ENCODE measurements around the gene ADAMTS8. TPM values are rescaled to one million over a fixed set of nuclear protein-coding genes. Genes with fewer than 3 reads are reported as not detected.

The ADAMTS8 gene
- total RNA-seq, 1 experiment from 2014 or later, result not detected

GRCh38 chr11:130415731-130416529, 12.5 kb downstream of the ADAMTS8 start:
- intact Hi-C loops (cut with micrococcal nuclease; ENCODE audit: unreplicated experiment), result loop anchor here (5.0 kb wide), 1 partner anchor 204 kb away; no protein-coding TSS in a partner anchor
- Mint-ChIP-seq H3K27ac (ENCODE audit: unreplicated experiment) (no peak overlapping the region), H3K27me3 (ENCODE audit: unreplicated experiment) (peaks cover 50% of the 10 kb centered on the region), H3K9me3 (ENCODE audit: low read depth, unreplicated experiment) (no peaks in the 10 kb centered on the region), H3K4me3 (ENCODE audit: low read depth, unreplicated experiment) (no peak overlapping the region), H3K36me3 (ENCODE audit: insufficient read depth, unreplicated experiment) (no peaks in the 10 kb centered on the region), H3K4me1 (ENCODE audit: low read depth, unreplicated experiment) (no peaks in the 10 kb centered on the region)
- no TSS peak for BruUV-seq (replicated peaks)
- CTCF ChIA-PET, result interaction anchor here (0.8 kb wide), 1 partner anchor 83 kb away, joined by 5 read pairs; no protein-coding TSS in a partner anchor
- TF ChIP-seq CTCF (IDR thresholded peaks at IDR 0.05; ENCODE audit: unreplicated experiment), result no peak
- DNase-seq, result no peak

- H3K36me3 Mint-ChIP-seq (ENCODE audit: insufficient read depth, unreplicated experiment), result no peaks in the 10 kb centered on the region
- BruUV-seq (replicated peaks), result no TSS peak
- H3K4me1 Mint-ChIP-seq (ENCODE audit: low read depth, unreplicated experiment), result no peaks in the 10 kb centered on the region
- H3K27ac Mint-ChIP-seq (ENCODE audit: unreplicated experiment), result no peak overlapping the region
- DNase-seq, result no peak
- intact Hi-C loops (cut with micrococcal nuclease; ENCODE audit: unreplicated experiment), result loop anchor here (5.0 kb wide), 1 partner anchor 202 kb away; no protein-coding TSS in a partner anchor
- H3K27me3 Mint-ChIP-seq (ENCODE audit: unreplicated experiment), result peaks cover 58% of the 10 kb centered on the region
- no peak for TF ChIP-seq CTCF (IDR thresholded peaks at IDR 0.05; ENCODE audit: unreplicated experiment)
- H3K4me3 Mint-ChIP-seq (ENCODE audit: low read depth, unreplicated experiment), result no peak overlapping the region
- no peaks in the 10 kb centered on the region for H3K9me3 Mint-ChIP-seq (ENCODE audit: low read depth, unreplicated experiment)
- CTCF ChIA-PET, result no interaction called here
Measured at GRCh38 chr11:130414107-130415080, 14.0 kb downstream of the ADAMTS8 start.

GRCh38 chr11:130413405-130414106, 14.9 kb downstream of the ADAMTS8 start:
- no peaks in the 10 kb centered on the region for H3K4me1 Mint-ChIP-seq (ENCODE audit: low read depth, unreplicated experiment)
- no peak overlapping the region for H3K27ac Mint-ChIP-seq (ENCODE audit: unreplicated experiment)
- H3K27me3 Mint-ChIP-seq (ENCODE audit: unreplicated experiment), result peaks cover 65% of the 10 kb centered on the region
- no peaks in the 10 kb centered on the region for H3K9me3 Mint-ChIP-seq (ENCODE audit: low read depth, unreplicated experiment)
- CTCF ChIA-PET, result no interaction called here
- TF ChIP-seq CTCF (IDR thresholded peaks at IDR 0.05; ENCODE audit: unreplicated experiment), result no peak
- BruUV-seq (replicated peaks), result no TSS peak
- intact Hi-C loops (cut with micrococcal nuclease; ENCODE audit: unreplicated experiment), result no loop called here
- no peak for DNase-seq
- no peaks in the 10 kb centered on the region for H3K36me3 Mint-ChIP-seq (ENCODE audit: insufficient read depth, unreplicated experiment)
- H3K4me3 Mint-ChIP-seq (ENCODE audit: low read depth, unreplicated experiment), result no peak overlapping the region

- Mint-ChIP-seq H3K4me1 (ENCODE audit: low read depth, unreplicated experiment) (no peaks in the 10 kb centered on the region), H3K27ac (ENCODE audit: unreplicated experiment) (no peak overlapping the region), H3K36me3 (ENCODE audit: insufficient read depth, unreplicated experiment) (no peaks in the 10 kb centered on the region), H3K9me3 (ENCODE audit: low read depth, unreplicated experiment) (no peaks in the 10 kb centered on the region), H3K27me3 (ENCODE audit: unreplicated experiment) (peaks cover 65% of the 10 kb centered on the region), H3K4me3 (ENCODE audit: low read depth, unreplicated experiment) (no peak overlapping the region)
- no peak for TF ChIP-seq CTCF (IDR thresholded peaks at IDR 0.05; ENCODE audit: unreplicated experiment)
- CTCF ChIA-PET, result no interaction called here
- intact Hi-C loops (cut with micrococcal nuclease; ENCODE audit: unreplicated experiment), result no loop called here
- no peak for DNase-seq
- no TSS peak for BruUV-seq (replicated peaks)
Measured at GRCh38 chr11:130411223-130411622, 17.2 kb downstream of the ADAMTS8 start.

Data from Calu3 (cell line).